Stomach smooth muscle (tissue), 2 donors: ENCODE measurements around the gene NOLC1.

Source experiments
- H3K27ac ChIP-seq: one replicate; pipeline ENCODE4 v1.7.0; 2013; ENCODE audit warnings: mild to moderate bottlenecking, low read length, inconsistent platforms
- H3K27me3 ChIP-seq, 2 donors: one replicate each; pipeline ENCODE4 v1.7.0; 2013; ENCODE audit warnings: low read length in 2 of 2; ENCODE audit not compliant: insufficient read depth in 2 of 2, control insufficient read depth in 1 of 2
- H3K36me3 ChIP-seq, 2 donors: one replicate each; pipeline ENCODE4 v1.7.0; 2013; ENCODE audit warnings: low read length in 2 of 2; ENCODE audit not compliant: control insufficient read depth in 2 of 2, insufficient read depth in 2 of 2
- H3K4me1 ChIP-seq: one replicate; pipeline ENCODE4 v1.7.0; 2013; ENCODE audit warnings: low read length; ENCODE audit not compliant: control insufficient read depth, insufficient read depth
- H3K4me3 ChIP-seq, 2 donors: one replicate each; pipeline ENCODE4 v1.7.0; 2013; ENCODE audit warnings: low read length in 2 of 2
- H3K9ac ChIP-seq, 2 donors: one replicate each; pipeline ENCODE4 v1.7.0; 2013; ENCODE audit warnings: low read length in 2 of 2, mild to moderate bottlenecking in 1 of 2
- H3K9me3 ChIP-seq, 2 donors: one replicate each; pipeline ENCODE4 v1.7.0; 2013; ENCODE audit warnings: low read length in 2 of 2; ENCODE audit not compliant: control insufficient read depth in 2 of 2
- donor health status: healthy.
- donor health status: Pancreatic carcinoma.

NOLC1 gene

GRCh38 chr10:102159051-102159597 is 6.9 kb downstream of the NOLC1 start:
- Histone ChIP-seq H3K27ac (no peak overlapping the region), H3K9me3 (no peaks in the 10 kb centered on the region), H3K4me3 (no peak overlapping the region), H3K9ac (no peak overlapping the region), H3K4me1 (no peaks in the 10 kb centered on the region), H3K36me3 (peaks cover 63 to 66% of the 10 kb centered on the region in 2 donors), H3K27me3 (no peaks in the 10 kb centered on the region)

- no peak overlapping the region for H3K27ac ChIP-seq
- no peaks in the 10 kb centered on the region for H3K27me3 ChIP-seq
- no peaks in the 10 kb centered on the region for H3K4me1 ChIP-seq
- H3K9me3 ChIP-seq: no peaks in the 10 kb centered on the region
- no peak overlapping the region for H3K9ac ChIP-seq
- H3K4me3 ChIP-seq: no peak overlapping the region
- H3K36me3 ChIP-seq: peaks cover 63 to 66% of the 10 kb centered on the region in 2 donors
These were observed 7.6 kb downstream of the NOLC1 start for GRCh38 chr10:102159831-102160230.

- H3K4me3 ChIP-seq: no peak overlapping the region
These were observed 11.3 kb downstream of the NOLC1 start for GRCh38 chr10:102163342-102163989.

GRCh38 chr10:102167861-102168260 is 15.7 kb downstream of the NOLC1 start:
- Histone ChIP-seq H3K4me1 (no peaks in the 10 kb centered on the region), H3K9me3 (no peaks in the 10 kb centered on the region), H3K36me3 (peaks cover 10 to 12% of the 10 kb centered on the region in 2 donors), H3K4me3 (no peak overlapping the region), H3K9ac (no peak overlapping the region), H3K27ac (no peak overlapping the region), H3K27me3 (no peaks in the 10 kb centered on the region)

More at GRCh38 chr10:102163342-102163989, 11.3 kb downstream of the NOLC1 start:
- Histone ChIP-seq H3K9me3 (no peaks in the 10 kb centered on the region), H3K27me3 (no peaks in the 10 kb centered on the region), H3K9ac (no peak overlapping the region), H3K4me1 (no peaks in the 10 kb centered on the region), H3K27ac (no peak overlapping the region), H3K36me3 (peaks cover 48 to 51% of the 10 kb centered on the region in 2 donors)

- Histone ChIP-seq H3K9ac (no peak overlapping the region), H3K4me3 (no peak overlapping the region), H3K36me3 (no peaks in the 10 kb centered on the region), H3K27ac (no peak overlapping the region), H3K27me3 (peaks cover 0 to 2% of the 10 kb centered on the region in 2 donors), H3K9me3 (no peaks in the 10 kb centered on the region), H3K4me1 (no peaks in the 10 kb centered on the region)
These were observed 18.4 kb downstream of the NOLC1 start for GRCh38 chr10:102170602-102171001.

GRCh38 chr10:102172288-102172687 is 20.1 kb downstream of the NOLC1 start:
- H3K27ac ChIP-seq: no peak overlapping the region
- H3K27me3 ChIP-seq: peaks cover 0 to 2% of the 10 kb centered on the region in 2 donors
- no peaks in the 10 kb centered on the region for H3K36me3 ChIP-seq
- H3K9me3 ChIP-seq: no peaks in the 10 kb centered on the region
- H3K4me3 ChIP-seq: no peak overlapping the region
- no peaks in the 10 kb centered on the region for H3K4me1 ChIP-seq
- no peak overlapping the region for H3K9ac ChIP-seq

GRCh38 chr10:102175415-102175814 is 23.2 kb downstream of the NOLC1 start:
- Histone ChIP-seq H3K36me3 (no peaks in the 10 kb centered on the region), H3K9me3 (no peaks in the 10 kb centered on the region), H3K9ac (no peak overlapping the region), H3K27me3 (peaks cover 0 to 2% of the 10 kb centered on the region in 2 donors), H3K27ac (no peak overlapping the region), H3K4me3 (no peak overlapping the region), H3K4me1 (no peaks in the 10 kb centered on the region)

- no peaks in the 10 kb centered on the region for H3K4me1 ChIP-seq
- no peaks in the 10 kb centered on the region for H3K27me3 ChIP-seq
- no peak overlapping the region for H3K9ac ChIP-seq
- no peaks in the 10 kb centered on the region for H3K9me3 ChIP-seq
- no peak overlapping the region for H3K4me3 ChIP-seq
- no peaks in the 10 kb centered on the region for H3K36me3 ChIP-seq
- no peak overlapping the region for H3K27ac ChIP-seq
These were observed 32.4 kb downstream of the NOLC1 start for GRCh38 chr10:102184606-102185005.

GRCh38 chr10:102185272-102185671 is 33.1 kb downstream of the NOLC1 start:
- H3K9ac ChIP-seq: no peak overlapping the region
- H3K9me3 ChIP-seq: no peaks in the 10 kb centered on the region
- H3K27me3 ChIP-seq: no peaks in the 10 kb centered on the region
- H3K4me3 ChIP-seq: no peak overlapping the region
- H3K36me3 ChIP-seq: no peaks in the 10 kb centered on the region
- H3K27ac ChIP-seq: no peak overlapping the region
- H3K4me1 ChIP-seq: no peaks in the 10 kb centered on the region

- Histone ChIP-seq H3K4me1 (no peaks in the 10 kb centered on the region), H3K9ac (no peak overlapping the region), H3K36me3 (no peaks in the 10 kb centered on the region), H3K27me3 (no peaks in the 10 kb centered on the region), H3K4me3 (no peak overlapping the region), H3K9me3 (no peaks in the 10 kb centered on the region), H3K27ac (no peak overlapping the region)
These were observed 33.8 kb downstream of the NOLC1 start for GRCh38 chr10:102185811-102186527.
